ENCODE data around the gene TSPYL4.

The TSPYL4 gene

DNA sequence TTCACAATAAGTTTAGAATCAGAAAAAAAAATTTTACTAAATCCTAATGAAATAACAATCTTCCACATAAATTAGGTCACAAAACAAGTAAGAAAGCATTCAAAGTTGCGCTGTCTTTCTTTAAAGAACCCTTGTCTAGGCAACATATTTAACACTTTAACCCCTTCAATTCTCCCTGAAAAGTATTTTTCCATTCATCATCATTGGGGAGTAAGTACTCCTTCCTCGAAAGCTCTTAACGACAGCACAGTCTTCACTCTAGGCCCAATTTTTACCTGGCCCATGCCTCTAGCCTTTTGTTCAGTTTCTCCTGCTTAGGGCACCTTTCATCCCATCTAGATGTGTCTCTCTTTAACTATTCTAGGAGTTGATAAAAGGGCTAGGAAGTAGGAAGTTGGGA, 23.2 kb upstream of the TSPYL4 start:
- TF ChIP-seq SIN3A (IDR thresholded peaks at IDR 0.05; ENCODE audit: borderline replicate concordance, insufficient read depth, low read length) (no peak), POLR2AphosphoS5 (IDR thresholded peaks at IDR 0.05; ENCODE audit: low read depth, low read length) (no peak), TAF1 (IDR thresholded peaks at IDR 0.05; ENCODE audit: borderline replicate concordance, insufficient read depth, low read length) (no peak), FOXP2 (optimal IDR thresholded peaks at IDR 0.05; ENCODE audit: borderline replicate concordance, extremely low read depth, extremely low read length, insufficient read depth) (no peak)
- TF ChIP-seq, protein P1, sequence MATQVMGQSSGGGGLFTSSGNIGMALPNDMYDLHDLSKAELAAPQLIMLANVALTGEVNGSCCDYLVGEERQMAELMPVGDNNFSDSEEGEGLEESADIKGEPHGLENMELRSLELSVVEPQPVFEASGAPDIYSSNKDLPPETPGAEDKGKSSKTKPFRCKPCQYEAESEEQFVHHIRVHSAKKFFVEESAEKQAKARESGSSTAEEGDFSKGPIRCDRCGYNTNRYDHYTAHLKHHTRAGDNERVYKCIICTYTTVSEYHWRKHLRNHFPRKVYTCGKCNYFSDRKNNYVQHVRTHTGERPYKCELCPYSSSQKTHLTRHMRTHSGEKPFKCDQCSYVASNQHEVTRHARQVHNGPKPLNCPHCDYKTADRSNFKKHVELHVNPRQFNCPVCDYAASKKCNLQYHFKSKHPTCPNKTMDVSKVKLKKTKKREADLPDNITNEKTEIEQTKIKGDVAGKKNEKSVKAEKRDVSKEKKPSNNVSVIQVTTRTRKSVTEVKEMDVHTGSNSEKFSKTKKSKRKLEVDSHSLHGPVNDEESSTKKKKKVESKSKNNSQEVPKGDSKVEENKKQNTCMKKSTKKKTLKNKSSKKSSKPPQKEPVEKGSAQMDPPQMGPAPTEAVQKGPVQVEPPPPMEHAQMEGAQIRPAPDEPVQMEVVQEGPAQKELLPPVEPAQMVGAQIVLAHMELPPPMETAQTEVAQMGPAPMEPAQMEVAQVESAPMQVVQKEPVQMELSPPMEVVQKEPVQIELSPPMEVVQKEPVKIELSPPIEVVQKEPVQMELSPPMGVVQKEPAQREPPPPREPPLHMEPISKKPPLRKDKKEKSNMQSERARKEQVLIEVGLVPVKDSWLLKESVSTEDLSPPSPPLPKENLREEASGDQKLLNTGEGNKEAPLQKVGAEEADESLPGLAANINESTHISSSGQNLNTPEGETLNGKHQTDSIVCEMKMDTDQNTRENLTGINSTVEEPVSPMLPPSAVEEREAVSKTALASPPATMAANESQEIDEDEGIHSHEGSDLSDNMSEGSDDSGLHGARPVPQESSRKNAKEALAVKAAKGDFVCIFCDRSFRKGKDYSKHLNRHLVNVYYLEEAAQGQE (IDR thresholded peaks at IDR 0.05; ENCODE audit: insufficient read depth in 1 of 2, low read depth in 2 of 2, low read length in 2 of 2), result no peak

DNA sequence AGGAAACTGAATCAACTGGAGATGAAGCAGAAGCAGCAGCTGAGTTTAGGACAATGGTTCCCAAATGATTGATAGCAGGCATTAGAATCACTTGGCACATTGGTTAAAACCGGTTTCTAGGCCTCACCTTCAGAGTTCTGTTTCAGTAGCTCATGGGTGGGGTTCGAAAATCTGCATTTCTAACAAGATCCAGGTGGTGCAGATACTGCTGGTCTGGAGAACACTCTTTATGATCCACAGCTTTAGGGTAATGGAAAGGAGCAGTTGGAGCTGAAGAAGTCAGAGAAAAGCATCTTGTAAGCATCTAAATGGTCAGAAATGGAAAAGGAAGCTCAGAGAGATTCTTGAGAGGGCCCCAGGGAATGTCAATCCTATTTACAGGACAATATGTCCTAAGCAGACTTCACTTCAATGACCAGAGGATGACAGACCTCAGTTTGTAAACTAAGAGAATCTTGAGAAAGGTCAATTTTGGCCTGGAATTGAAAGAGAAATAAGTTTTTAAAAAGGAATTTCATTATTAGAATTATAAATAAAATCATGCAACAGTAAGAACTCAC, 17.4 kb upstream of the TSPYL4 start:
- no peak for TF ChIP-seq POLR2AphosphoS5 (IDR thresholded peaks at IDR 0.05; ENCODE audit: low read depth, low read length)
- no peak for TF ChIP-seq FOXP2 (optimal IDR thresholded peaks at IDR 0.05; ENCODE audit: borderline replicate concordance, extremely low read depth, extremely low read length, insufficient read depth)
- TF ChIP-seq TAF1 (IDR thresholded peaks at IDR 0.05; ENCODE audit: borderline replicate concordance, insufficient read depth, low read length), result no peak
- TF ChIP-seq, protein P1 (IDR thresholded peaks at IDR 0.05; ENCODE audit: insufficient read depth in 1 of 2, low read depth in 2 of 2, low read length in 2 of 2), result no peak
- no peak for TF ChIP-seq SIN3A (IDR thresholded peaks at IDR 0.05; ENCODE audit: borderline replicate concordance, insufficient read depth, low read length)

DNA sequence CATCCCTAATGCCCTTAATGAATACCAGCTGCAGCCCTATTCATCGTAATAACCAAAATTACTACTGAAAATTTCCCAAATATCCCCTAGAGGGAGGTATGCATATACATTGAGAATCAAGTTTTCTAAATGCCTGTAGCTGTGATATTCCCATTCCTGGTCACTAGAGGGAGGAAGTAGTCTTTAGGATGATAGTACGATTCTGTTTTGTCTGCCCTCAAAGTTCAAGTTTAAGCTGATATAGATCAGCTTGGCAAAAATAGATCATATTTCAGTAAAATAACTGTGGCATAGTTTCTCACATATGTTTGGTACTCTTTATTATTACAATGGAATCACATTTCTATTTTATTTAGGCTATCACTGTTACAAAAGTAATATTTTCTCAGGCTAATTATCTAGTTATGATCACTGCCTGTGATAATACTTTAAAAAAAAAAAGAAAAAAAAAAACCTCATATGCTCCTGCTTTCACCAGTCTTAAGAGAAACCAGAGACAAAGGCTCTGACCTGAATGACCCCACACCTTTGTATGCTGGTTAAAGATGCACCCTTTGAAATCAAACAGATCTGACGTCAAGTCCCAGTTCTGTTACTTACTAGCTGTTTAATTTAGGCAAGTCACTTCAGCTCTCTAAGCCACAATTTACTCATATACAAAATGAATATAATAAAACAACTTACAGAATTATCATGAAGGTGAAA, 14.9 kb upstream of the TSPYL4 start:
- no peak for TF ChIP-seq SIN3A (IDR thresholded peaks at IDR 0.05; ENCODE audit: borderline replicate concordance, insufficient read depth, low read length)
- no peak for TF ChIP-seq POLR2AphosphoS5 (IDR thresholded peaks at IDR 0.05; ENCODE audit: low read depth, low read length)
- no peak for TF ChIP-seq TAF1 (IDR thresholded peaks at IDR 0.05; ENCODE audit: borderline replicate concordance, insufficient read depth, low read length)
- TF ChIP-seq, protein P1 (IDR thresholded peaks at IDR 0.05; ENCODE audit: insufficient read depth in 1 of 2, low read depth in 2 of 2, low read length in 2 of 2), result no peak
- TF ChIP-seq FOXP2 (optimal IDR thresholded peaks at IDR 0.05; ENCODE audit: borderline replicate concordance, extremely low read depth, extremely low read length, insufficient read depth), result no peak

DNA sequence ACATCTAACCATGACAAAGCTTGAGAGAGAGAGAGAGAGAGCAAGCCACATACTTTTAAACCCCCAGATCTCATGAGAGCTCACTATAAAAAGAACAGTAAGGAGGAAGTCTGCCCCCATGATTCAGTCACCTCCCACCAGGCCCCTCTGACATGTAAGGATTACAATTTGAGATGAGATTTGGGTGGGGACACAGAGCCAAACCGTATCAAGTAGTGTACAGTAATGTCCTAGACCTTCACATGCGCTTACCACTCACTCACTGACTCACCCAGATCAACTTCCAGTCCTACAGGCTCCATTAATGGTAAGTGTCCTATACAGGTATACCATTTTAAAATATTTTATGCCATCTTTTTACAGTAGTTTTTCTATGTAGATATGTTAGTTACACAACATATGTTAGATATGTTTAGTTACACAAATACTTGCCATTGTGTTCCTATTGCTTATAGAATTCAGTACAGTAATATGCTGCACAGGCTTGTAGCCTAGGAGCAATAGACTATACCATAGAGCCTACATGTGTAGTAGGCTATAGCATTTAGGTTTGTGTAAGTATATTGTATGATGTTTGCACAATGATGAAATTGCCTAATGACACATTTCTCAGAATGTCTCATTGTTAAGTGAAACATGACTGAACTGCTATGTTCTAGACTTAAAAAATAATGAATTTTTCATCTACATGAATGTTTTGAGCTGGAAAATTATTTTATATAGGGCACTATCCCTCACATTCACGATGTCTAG, 14.1 kb upstream of the TSPYL4 start:
- TF ChIP-seq SIN3A (IDR thresholded peaks at IDR 0.05; ENCODE audit: borderline replicate concordance, insufficient read depth, low read length) (no peak), FOXP2 (optimal IDR thresholded peaks at IDR 0.05; ENCODE audit: borderline replicate concordance, extremely low read depth, extremely low read length, insufficient read depth) (no peak), POLR2AphosphoS5 (IDR thresholded peaks at IDR 0.05; ENCODE audit: low read depth, low read length) (no peak), TAF1 (IDR thresholded peaks at IDR 0.05; ENCODE audit: borderline replicate concordance, insufficient read depth, low read length) (no peak)
- TF ChIP-seq, protein P1 (IDR thresholded peaks at IDR 0.05; ENCODE audit: insufficient read depth in 1 of 2, low read depth in 2 of 2, low read length in 2 of 2), result no peak

All from PFSK-1 (cell line).